ENCODE results near the gene CD300C. TPM values are rescaled to one million over a fixed set of nuclear protein-coding genes. Genes with fewer than 3 reads are reported as not detected.
"Not testable (repeated sequence)": the region's sequence is repeated elsewhere in the genome, so short reads cannot be mapped to it uniquely, and the experiment has no call there.

Gene CD300C
- total RNA-seq, 1 donor from 2014 or later = not detected

- peaks cover 7% of the 10 kb centered on the region for H3K9me3 Mint-ChIP-seq
These were observed 38.6 kb upstream of the CD300C start for GRCh38 chr17:74584292-74585060.

GRCh38 chr17:74582633-74583032 is 36.7 kb upstream of the CD300C start:
- no peak overlapping the region for H3K4me3 Mint-ChIP-seq
- peaks cover 18% of the 10 kb centered on the region for H3K4me1 Mint-ChIP-seq
- DNase-seq (ENCODE audit: low read depth, low spot score) = no peak
- peaks cover 9% of the 10 kb centered on the region for H3K27me3 Mint-ChIP-seq (ENCODE audit: low read depth)
- TF ChIP-seq, protein P1, sequence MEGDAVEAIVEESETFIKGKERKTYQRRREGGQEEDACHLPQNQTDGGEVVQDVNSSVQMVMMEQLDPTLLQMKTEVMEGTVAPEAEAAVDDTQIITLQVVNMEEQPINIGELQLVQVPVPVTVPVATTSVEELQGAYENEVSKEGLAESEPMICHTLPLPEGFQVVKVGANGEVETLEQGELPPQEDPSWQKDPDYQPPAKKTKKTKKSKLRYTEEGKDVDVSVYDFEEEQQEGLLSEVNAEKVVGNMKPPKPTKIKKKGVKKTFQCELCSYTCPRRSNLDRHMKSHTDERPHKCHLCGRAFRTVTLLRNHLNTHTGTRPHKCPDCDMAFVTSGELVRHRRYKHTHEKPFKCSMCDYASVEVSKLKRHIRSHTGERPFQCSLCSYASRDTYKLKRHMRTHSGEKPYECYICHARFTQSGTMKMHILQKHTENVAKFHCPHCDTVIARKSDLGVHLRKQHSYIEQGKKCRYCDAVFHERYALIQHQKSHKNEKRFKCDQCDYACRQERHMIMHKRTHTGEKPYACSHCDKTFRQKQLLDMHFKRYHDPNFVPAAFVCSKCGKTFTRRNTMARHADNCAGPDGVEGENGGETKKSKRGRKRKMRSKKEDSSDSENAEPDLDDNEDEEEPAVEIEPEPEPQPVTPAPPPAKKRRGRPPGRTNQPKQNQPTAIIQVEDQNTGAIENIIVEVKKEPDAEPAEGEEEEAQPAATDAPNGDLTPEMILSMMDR (conservative IDR thresholded peaks at IDR 0.05) = no peak
- H3K9me3 Mint-ChIP-seq = peaks cover 7% of the 10 kb centered on the region
- H3K36me3 Mint-ChIP-seq (ENCODE audit: low read depth) = peaks cover 6% of the 10 kb centered on the region
- H3K27ac Mint-ChIP-seq (ENCODE audit: unreplicated experiment) = no peak overlapping the region

More at GRCh38 chr17:74584292-74585060, 38.6 kb upstream of the CD300C start:
- DNase-seq (ENCODE audit: low read depth, low spot score) = peak; percentile 12
- Mint-ChIP-seq H3K4me1 (peaks cover 18% of the 10 kb centered on the region), H3K27me3 (ENCODE audit: low read depth) (peaks cover 6% of the 10 kb centered on the region), H3K27ac (ENCODE audit: unreplicated experiment) (no peak overlapping the region), H3K36me3 (ENCODE audit: low read depth) (peaks cover 6% of the 10 kb centered on the region), H3K4me3 (no peak overlapping the region)
- TF ChIP-seq, protein P1 (conservative IDR thresholded peaks at IDR 0.05) = no peak

DNA sequence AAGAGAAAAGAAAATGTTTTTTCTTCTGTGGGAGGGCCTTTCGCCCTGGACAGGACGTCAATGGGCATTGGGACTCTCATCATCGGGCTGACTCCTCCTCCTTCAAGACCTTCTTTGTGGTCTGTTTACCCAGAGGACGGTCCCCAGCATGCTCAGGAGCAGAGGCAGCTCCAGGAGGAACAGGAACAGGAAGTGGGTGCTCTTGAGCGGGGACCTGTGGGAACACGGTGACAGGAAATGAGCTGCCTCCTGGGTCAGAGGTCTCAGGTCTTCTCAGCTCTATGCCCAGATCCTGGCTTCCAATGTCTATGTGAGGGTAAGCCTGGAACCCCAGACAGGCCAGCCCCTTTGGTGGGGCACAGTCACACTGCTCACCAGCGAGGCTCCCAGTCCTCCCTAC is 34.0 kb upstream of the CD300C start:
- H3K9me3 Mint-ChIP-seq = peaks cover 12% of the 10 kb centered on the region
- H3K36me3 Mint-ChIP-seq (ENCODE audit: low read depth) = peaks cover 6% of the 10 kb centered on the region
- H3K27me3 Mint-ChIP-seq (ENCODE audit: low read depth) = peaks cover 24% of the 10 kb centered on the region
- peaks cover 15% of the 10 kb centered on the region for H3K4me1 Mint-ChIP-seq
- no peak for DNase-seq (ENCODE audit: low read depth, low spot score)
- H3K27ac Mint-ChIP-seq (ENCODE audit: unreplicated experiment) = no peak overlapping the region
- H3K4me3 Mint-ChIP-seq = no peak overlapping the region
- TF ChIP-seq, protein P1 (conservative IDR thresholded peaks at IDR 0.05) = no peak

DNA sequence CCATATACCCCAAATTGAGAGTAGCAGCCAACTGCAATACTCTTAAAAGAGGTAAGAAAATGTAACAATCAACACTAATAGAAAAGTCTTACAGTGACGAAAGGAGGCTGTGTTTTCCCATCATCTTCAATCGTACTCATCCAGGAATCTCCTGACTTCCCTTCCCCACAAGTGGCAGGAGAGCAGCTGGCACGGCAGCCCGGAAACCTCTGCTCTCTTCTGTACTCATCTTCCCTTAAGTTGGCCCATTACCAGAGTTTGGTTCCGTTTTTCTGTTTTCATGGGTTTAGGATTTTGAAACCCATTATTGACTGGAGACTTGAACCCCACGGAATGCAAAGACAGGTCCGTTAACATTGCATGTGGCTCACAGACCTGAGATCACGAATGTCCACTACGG is 33.1 kb upstream of the CD300C start:
- peaks cover 6% of the 10 kb centered on the region for H3K4me1 Mint-ChIP-seq
- TF ChIP-seq, protein P1 (conservative IDR thresholded peaks at IDR 0.05) = no peak
- peak overlapping the region; percentile 5 for H3K27ac Mint-ChIP-seq (ENCODE audit: unreplicated experiment)
- H3K9me3 Mint-ChIP-seq = peaks cover 5% of the 10 kb centered on the region
- H3K36me3 Mint-ChIP-seq (ENCODE audit: low read depth) = no peaks in the 10 kb centered on the region
- no peak for DNase-seq (ENCODE audit: low read depth, low spot score)
- H3K4me3 Mint-ChIP-seq = no peak overlapping the region
- peaks cover 28% of the 10 kb centered on the region for H3K27me3 Mint-ChIP-seq (ENCODE audit: low read depth)

DNA sequence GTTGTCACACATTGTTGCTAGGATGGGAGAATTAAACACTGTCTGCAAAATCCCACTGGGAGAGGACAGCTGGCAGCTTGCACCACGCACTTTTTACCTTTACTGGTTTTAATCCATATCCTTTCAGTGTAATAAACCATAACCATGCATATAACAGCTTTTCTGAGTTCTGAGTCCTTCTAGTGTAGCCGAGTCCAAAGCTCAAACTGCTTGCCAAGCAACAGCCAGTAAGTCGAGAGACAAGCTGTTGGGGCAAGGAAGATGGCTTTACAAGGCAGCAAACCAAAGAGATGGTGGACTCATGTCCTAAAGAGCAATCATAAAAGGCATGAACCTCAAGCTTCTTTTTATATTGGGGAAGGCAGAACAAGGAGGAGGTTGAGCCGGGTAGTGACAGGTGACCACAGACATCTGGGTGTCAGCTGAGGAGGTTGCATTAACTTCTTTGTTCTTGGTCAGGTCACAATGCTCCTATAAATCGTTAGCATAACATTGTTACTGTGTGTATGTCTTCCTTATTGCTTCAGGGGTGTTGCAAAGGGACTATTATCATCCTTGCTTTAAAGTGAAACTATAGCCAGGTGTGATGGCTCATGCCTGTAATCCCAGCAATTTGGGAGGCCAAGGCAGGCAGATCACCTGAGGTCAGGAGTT is 28.7 kb upstream of the CD300C start:
- H3K9me3 Mint-ChIP-seq = peaks cover 5% of the 10 kb centered on the region
- H3K27me3 Mint-ChIP-seq (ENCODE audit: low read depth) = peaks cover 58% of the 10 kb centered on the region
- no peak overlapping the region for H3K4me3 Mint-ChIP-seq
- no peaks in the 10 kb centered on the region for H3K36me3 Mint-ChIP-seq (ENCODE audit: low read depth)
- no peak for DNase-seq (ENCODE audit: low read depth, low spot score)
- peaks cover 5% of the 10 kb centered on the region for H3K4me1 Mint-ChIP-seq
- no peak overlapping the region for H3K27ac Mint-ChIP-seq (ENCODE audit: unreplicated experiment)
- TF ChIP-seq, protein P1 (conservative IDR thresholded peaks at IDR 0.05) = no peak

DNA sequence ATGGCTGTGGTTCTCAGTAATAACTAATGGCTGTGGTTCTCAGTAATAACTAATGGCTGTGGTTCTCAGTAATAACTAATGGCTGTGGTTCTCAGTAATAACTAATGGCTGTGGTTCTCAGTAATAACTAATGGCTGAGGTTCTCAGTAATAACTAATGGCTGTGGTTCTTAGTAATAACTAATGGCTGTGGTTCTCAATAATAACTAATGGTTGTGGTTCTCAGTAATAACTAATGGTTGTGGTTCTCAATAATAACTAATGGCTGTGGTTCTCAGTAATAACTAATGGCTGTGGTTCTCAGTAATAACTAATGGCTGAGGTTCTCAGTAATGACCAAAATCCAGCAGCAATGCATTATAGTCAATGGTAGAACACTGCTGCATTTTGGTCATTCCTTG is 27.7 kb upstream of the CD300C start:
- peaks cover 56% of the 10 kb centered on the region for H3K27me3 Mint-ChIP-seq (ENCODE audit: low read depth)
- not testable (repeated sequence) for DNase-seq (ENCODE audit: low read depth, low spot score); H3K4me1 Mint-ChIP-seq; H3K36me3 Mint-ChIP-seq (ENCODE audit: low read depth); H3K27ac Mint-ChIP-seq (ENCODE audit: unreplicated experiment); H3K9me3 Mint-ChIP-seq; H3K4me3 Mint-ChIP-seq
